HG02678 (cell line): Measurements from ENCODE around the gene NHSL2.
A peak's percentile ranks its signal among the peaks of the same experiment; 100 is the strongest.
"Not testable (repeated sequence)": the region's sequence is repeated elsewhere in the genome, so short reads cannot be mapped to it uniquely, and the experiment has no call there.

Source experiments
- ATAC-seq: cut with Tn5 transposase; IDR thresholded peaks from one replicate; pipeline ENCODE4 v1.9.1; 2021; ENCODE audit warnings: mild to moderate bottlenecking, moderate library complexity; ENCODE audit not compliant: unreplicated experiment

Gene NHSL2

GRCh38 chrX:72146527-72146926 is 235.9 kb downstream of the NHSL2 start:
- no peak for ATAC-seq

DNA sequence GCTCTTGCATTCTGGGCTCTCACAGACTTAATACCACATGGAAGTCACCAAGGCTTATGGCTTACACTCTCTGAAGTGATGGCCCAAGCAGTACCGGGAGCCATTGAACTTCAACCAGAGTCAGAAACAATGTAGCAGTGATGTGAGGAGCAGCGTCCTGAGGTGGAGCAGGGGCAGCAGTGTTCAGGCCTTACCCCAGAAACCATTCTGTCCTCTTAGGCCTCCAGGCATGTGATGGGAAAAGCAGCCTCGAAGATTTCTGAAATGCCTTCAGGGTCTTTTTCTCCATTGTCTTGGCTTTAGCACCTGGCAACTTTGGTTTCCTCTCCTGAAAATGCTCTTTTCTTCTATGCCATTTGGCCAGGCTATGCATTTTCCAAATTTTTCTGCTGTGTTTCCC is 248.1 kb downstream of the NHSL2 start:
- ATAC-seq = no peak

DNA sequence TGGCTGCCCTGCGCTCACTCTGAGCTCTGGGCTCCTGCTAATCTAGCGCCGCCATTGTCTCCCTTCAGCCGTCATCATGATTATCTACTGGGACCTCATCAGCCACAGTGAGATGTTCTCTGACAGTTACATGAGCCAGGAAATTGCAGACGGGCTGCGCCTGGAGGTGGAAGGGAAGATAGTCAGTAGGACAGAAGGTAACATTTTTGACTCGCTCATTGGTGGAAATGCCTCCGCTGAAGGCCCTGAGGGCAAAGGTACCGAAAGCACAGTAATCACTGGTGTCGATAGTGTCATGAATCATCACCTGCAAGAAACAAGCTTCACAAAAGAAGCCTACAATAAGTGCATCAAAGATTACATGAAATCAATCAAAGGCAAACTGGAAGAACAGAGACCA is 249.1 kb downstream of the NHSL2 start:
- ATAC-seq = no peak

GRCh38 chrX:72165551-72165950 is 254.9 kb downstream of the NHSL2 start:
- ATAC-seq = no peak

DNA sequence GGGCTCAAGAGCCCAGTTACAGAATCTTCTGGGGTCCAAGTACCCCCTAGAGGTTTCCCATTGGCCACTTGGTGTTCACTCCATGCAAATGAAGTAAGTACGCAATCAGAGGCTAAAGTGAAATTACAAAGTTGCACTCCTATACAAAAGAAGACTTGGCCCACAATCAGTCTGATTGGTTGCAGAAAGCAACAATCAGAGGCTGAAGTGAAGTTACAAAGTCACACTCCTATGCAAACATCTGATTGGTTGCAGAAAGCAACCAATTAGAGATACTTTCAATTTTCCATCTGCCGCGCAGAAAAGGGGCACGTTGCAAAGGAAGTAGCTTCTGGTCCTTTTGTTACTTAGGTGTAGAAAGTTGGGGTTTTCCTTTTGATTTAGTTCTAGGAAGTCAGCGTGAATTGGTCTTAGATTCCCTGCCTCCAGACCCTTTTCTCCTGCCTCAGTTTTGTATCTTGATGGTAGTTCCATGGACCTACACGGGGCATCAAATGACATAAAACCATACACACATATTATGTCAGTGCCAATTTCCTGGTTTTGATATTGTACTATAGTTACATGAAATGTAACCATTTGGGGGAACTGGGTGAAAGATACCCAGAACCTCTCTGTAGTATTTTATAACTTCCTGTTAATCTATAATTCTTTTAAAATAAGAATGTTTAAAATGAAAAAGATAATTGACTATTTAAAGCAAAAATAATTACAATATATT is 258.5 kb downstream of the NHSL2 start:
- no peak for ATAC-seq

GRCh38 chrX:72176289-72176688 is 265.6 kb downstream of the NHSL2 start:
- ATAC-seq = not testable (repeated sequence)

DNA sequence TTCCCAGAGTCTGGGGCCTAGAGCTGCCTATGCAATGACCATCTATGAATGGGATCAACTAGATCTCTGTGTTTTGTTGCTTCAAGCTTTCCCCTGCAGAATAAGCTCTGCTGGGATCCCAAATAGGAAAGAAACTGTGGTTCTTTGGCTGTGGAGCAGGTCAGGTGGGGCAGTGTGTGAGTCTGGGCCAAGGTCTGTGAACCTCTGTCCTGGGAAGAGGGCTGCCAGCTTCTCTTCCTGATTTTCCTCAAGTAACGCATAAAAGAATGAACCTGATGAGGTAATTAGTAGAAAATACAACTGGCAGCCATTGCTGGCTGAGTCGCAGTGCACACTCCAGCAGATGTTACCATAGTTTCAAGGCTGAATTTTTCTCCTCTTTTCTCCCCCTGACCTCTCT is 266.3 kb downstream of the NHSL2 start:
- ATAC-seq = no peak

GRCh38 chrX:72180539-72180938 is 269.9 kb downstream of the NHSL2 start:
- ATAC-seq = no peak

GRCh38 chrX:72181178-72182125 is 270.8 kb downstream of the NHSL2 start, which contains the start of gene PIN4:
TSS of gene PIN4 (plus strand) at chrX:72181757. CDS start at chrX:72181786, 29 bp downstream.
- ATAC-seq = peak; percentile 94

- ATAC-seq = no peak
Measured at GRCh38 chrX:72182924-72183323, 272.3 kb downstream of the NHSL2 start.

- no peak for ATAC-seq
Measured at GRCh38 chrX:72201836-72202536, 291.3 kb downstream of the NHSL2 start.
